ENCODE results near the gene AIDA. TPM values are rescaled to one million over a fixed set of nuclear protein-coding genes. Genes with fewer than 3 reads are reported as not detected.
"Not testable (repeated sequence)": the region's sequence is repeated elsewhere in the genome, so short reads cannot be mapped to it uniquely, and the experiment has no call there.

AIDA gene, protein sequence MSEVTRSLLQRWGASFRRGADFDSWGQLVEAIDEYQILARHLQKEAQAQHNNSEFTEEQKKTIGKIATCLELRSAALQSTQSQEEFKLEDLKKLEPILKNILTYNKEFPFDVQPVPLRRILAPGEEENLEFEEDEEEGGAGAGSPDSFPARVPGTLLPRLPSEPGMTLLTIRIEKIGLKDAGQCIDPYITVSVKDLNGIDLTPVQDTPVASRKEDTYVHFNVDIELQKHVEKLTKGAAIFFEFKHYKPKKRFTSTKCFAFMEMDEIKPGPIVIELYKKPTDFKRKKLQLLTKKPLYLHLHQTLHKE
- 25.8 and 29.9 TPM in 2 replicates for total RNA-seq (2014; rRNA removed; shearing (Covaris generic))

GRCh38 chr1:222712253-222713090 is at the start of gene AIDA, which contains the start of gene BROX:
Gene AIDA, minus strand, starts transcription at chr1:222712491. Its CDS starts 174 bp downstream, at chr1:222712317.
Gene BROX, plus strand, starts transcription at chr1:222712564. Its CDS starts 3,136 bp downstream, at chr1:222715700.
- DNase-seq (ENCODE audit: low read depth), result peak; percentile 93

DNA sequence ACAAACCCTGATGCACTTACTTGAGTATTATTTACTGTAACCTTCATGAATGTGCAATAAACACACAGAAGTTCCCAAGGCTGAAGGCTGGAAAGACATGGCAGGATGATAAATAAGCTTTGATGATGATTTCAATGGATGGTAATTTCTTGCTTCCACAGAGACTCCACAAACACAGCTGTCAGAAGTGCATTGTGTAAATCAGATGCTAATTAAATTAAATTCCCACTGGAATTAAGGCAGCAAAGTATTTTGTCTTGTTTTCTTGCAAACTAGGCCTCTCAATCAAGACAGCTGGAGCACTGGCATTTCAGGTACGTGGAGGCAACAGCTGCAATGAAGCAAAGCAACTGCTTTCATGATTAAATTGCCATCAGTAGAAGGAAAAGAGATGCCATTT is 48.8 kb upstream of the AIDA start:
- no peak for DNase-seq (ENCODE audit: low read depth)

DNA sequence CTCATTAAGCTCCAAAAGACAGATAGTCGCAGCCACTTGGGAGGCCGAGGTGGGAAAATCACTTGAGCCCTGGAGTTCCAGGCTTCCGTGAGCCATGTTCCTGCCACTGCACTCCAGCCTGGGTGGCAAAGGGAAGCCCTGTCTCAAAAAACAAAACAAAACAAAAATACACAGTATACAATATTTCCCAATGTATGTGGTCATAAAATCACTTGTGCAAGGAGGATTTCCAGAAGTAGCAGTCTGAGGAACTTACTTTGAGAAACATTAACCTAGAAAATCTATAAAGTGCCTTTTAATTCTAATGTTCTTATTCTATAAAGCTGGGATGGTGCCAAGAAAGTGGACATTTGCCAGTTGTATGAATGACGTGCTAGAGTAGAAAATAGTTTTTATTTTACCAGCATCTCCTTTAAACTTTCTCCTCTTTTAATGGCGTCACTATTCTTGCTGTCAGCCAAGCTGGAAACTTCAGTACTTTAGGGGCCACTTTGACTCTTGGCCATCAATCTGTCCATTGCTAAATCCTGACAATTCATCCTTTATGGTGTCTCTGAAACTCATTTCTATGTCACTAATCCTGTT is 47.3 kb upstream of the AIDA start:
- DNase-seq (ENCODE audit: low read depth), result no peak

DNA sequence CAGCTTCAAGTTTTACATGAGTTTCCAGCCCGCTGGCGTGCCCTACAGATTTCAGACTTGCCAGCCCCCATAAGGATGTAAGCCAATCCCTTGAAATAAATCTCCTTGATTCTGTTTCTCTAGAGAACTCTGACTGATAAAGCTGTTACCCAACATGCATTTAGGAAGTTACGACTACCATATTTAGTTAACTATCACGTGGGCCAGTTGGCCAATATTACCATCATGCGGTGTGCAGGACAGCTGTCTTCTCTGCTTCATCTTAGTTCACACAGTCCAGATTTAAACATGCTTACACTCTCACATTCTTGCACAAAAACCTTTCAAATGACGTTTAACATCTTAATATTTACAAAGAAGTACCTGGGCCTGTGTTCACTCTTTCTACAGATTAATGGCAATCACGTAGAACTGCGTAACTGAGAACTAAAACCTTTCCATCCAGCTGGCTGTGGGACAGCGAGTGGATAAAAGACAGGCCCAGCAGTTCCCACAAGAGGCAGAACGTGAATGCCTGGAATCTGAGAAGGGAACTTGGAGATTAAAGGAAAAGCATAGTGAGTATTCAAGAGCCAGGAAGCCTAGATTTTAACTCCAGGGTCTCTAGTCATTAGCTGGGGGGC is 45.5 kb upstream of the AIDA start:
- DNase-seq (ENCODE audit: low read depth), result no peak

DNA sequence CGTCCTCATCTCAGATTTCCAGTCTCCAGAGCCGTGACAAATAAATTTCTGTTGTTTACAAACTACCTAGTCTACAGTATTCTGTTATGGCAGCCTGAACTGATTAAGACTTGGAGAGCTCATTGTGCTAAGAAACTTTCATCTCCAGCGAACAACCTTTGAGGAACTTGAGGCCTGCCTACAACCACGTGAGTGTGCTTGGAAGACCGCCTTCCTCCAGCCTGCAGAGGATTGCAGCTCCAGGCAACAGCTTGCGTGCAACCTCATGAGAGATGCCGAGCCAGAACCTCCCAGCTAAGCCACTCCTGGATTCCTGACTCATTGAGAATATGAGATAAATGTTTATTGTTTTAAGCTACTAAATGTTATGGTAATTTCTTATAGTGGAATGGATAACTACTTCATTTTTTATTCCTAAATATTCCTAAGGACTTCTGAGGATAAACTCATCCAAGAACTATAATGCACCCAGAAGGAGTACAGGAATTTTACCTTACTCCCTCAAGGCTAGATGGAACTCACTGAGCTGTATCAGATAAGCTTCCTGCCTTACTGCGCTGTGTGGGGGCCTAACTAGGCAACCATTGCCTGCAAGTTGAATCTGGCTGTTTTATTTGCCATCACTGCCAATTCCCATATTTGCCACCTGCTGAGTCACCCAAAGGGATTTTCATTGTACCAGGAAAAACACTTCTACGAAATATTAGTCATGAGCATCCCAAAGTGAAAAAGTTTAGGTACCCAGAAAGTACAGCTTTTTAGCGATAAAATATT is 42.3 kb upstream of the AIDA start:
- DNase-seq (ENCODE audit: low read depth), result peak; percentile 95

DNA sequence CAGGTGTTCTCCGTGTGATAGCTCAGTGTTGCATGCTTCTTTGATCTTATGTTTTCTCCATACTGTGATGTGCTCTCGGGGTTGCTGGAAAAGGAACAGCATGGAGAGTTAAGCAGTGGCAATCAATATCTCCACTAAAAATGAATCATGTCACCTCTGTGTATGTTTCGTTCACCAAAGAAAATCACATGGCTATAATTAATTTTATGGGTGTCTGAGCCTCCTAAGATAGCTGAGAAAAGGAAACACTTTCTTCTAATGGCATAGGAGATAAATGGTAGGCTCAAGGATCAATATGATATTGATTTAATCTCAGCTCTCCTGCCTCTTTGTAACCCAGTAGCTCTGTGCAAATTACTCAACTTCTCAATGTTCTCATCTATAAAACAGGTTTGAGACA is 39.0 kb upstream of the AIDA start:
- DNase-seq (ENCODE audit: low read depth), result no peak

GRCh38 chr1:222750651-222751050 is 38.4 kb upstream of the AIDA start:
- DNase-seq (ENCODE audit: low read depth), result no peak

GRCh38 chr1:222749927-222750326 is 37.6 kb upstream of the AIDA start:
- no peak for DNase-seq (ENCODE audit: low read depth)

DNA sequence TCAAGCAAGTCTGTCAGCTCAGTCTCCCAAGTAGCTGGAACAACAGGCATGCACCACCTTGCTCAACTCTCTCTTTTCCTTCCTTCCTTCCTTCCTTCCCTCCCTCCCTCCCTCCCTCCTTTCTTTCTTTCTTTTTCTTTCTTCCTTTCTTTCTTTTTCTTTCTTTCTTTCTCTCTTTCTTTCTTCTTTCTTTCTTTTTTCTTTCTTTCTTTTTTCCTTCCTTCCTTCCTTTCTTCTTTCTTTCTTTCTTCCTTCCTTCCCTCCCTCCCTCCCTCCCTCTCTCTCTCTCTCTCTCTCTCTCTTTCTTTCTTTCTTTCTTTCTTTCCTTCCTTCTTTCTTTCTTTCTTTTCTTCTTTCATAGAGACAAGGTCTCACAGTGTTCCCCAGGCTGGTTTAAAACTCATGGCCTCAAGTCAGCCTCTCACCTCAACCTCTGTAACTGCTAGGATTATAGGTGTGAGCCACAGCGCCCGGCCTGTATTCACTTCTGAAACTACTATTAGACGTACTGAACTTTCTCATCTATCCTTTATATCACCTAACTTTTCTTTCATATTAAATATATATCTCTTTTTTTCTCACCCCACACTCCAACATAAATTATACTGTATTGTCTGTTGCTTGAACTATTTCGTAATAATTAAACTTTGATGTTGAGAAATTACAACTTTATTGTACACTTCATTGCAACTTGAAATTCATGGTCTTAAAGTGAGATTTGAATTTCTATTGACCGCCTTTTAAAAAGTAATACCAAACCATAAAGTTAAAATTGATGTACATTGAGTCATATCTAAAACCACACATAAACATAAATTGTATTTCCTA is 29.6 kb upstream of the AIDA start:
- DNase-seq (ENCODE audit: low read depth), result not testable (repeated sequence)

- DNase-seq (ENCODE audit: low read depth), result no peak
These were observed 27.6 kb upstream of the AIDA start for GRCh38 chr1:222739929-222740328.

DNA sequence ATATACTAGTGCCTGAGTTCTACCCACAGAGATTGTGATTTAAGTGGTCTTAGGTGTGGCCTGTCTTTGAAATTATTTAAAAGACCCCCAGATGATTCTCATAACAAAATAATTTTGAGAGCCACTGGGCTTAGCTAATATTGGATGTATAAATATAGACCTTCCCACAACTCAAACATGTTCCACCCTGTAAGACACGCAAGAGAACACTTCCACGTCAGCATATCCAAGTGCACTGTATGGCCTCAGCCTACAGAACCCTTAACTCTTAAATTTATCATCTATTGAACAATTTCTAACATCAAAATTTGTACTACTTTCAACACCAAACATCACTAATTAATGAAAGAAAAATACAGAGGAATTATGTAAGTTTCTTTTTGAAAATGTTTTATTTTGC is 27.2 kb upstream of the AIDA start:
- no peak for DNase-seq (ENCODE audit: low read depth)

DNA sequence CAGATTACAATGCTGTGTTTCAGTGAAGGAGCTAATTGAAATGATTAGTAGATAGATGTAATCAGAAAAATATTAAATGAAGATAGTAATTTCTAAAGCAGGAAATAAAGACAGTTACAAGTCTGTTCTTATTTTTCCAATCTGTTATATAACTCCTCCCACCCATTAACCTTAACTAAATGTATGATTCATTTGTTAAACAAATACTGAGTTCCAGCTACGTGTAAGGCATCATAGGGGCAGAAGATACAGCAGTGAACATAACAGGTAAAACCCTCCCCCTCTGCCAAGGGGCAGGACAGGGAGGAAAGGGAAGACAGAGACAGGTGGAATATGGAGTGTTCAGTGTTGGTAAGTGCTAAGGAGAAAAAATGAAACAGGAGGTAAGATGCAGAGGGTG is 24.7 kb upstream of the AIDA start, which contains the start of gene FAM177B:
Gene FAM177B, plus strand, starts transcription at position 231 of the 400 bp plus-strand sequence. CDS start 9,344 bp downstream, outside the sequence.
- DNase-seq (ENCODE audit: low read depth), result no peak

DNA sequence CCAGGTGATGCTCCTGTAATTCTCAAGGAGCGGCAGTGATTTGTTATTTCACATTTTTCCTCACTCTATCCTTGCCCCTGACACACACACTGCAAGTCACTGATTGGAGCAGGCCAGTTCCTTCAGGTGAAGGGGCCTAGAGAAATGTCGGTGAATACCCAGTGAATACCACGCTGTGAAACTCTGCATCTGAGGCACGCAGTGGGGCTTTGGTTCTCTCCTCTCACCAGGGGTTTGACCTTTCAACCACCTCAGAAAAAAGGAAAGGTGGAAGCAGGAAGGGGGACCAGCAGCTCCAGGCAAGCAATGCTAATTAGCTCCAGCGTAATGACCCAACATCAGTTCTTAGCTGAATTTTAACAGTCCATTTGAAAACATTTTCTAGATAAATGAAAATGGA is 24.2 kb upstream of the AIDA start:
- DNase-seq (ENCODE audit: low read depth), result no peak

- DNase-seq (ENCODE audit: low read depth), result no peak
These were observed 22.4 kb upstream of the AIDA start for GRCh38 chr1:222734740-222735139.

DNA sequence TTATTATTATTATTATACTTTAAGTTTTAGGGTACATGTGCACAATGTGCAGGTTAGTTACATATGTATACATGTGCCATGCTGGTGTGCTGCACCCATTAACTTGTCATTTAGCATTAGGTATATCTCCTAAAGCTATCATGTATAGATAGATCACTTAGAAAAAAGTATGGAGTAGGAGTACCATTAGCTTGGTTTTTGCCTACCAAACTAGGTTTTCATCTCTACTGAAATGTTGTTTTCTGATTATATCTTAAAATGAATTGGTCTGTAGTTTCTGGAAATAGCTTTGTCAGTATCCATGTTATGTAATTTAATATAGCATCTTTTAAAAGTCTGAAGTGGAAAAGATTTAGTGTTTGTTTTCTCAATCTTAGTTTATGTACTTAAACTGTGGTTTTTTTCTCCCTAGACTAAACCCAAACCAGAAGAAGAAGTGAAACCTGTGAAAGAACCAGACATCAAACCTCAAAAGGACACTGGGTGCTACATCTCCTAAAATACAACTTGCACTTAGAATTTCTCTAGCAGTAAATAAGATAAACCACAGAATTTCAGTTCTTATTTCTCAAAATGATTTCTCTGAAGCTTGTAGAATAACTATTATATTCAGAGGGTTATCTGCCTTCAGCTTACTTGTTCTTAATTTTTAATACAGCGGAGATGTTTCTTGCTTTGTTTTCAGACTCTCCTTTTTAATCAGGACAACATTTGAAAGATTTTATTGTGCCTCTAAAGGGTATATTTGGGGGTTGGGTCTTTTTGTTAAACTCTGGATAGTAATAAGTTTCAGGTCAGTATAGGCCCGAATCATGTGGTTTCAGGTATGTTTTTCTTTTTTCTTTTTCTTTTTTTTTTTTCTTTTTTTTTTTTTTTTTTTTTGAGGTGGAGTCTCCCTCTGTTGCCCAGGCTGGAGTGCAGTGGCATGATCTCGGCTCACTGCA is 20.2 kb upstream of the AIDA start:
- no peak for DNase-seq (ENCODE audit: low read depth)

DNA sequence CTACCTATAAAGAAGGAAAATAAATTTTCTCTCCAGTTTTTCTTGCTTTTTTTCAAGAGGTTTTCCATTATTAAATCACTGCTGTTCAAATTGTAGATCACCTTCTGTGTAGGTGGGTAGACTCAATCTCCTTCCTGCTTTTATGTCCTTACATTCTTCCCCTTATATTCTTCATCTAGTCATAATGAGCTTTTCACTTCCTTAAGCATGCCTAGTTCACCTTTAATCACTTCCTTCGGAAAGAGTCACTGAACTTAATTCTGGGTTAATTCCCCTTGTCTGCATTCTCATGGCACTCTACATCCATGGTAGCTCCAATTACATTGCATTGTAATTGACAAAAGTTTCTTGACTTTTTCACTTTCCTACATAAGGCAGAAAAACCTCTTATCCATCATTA is 18.6 kb upstream of the AIDA start:
- no peak for DNase-seq (ENCODE audit: low read depth)

DNA sequence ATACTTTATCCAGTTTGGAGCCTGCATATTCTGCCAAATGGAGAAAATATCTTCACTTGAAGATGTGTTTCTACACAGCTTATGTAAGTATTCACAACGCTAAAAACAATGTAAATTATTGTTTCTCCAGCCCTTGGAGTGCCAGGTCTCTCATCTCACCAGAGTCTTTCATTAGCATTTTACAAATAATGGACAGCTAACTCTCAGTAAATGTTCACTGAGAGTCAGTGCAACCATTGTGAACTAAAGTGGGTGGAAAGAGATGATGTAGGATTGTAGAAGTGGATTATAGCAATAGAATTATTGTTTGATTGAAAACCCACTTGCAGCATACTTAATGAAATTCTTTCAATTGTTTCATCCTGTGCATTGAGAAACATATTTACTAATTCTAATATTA is 16.5 kb upstream of the AIDA start:
- DNase-seq (ENCODE audit: low read depth), result no peak

DNA sequence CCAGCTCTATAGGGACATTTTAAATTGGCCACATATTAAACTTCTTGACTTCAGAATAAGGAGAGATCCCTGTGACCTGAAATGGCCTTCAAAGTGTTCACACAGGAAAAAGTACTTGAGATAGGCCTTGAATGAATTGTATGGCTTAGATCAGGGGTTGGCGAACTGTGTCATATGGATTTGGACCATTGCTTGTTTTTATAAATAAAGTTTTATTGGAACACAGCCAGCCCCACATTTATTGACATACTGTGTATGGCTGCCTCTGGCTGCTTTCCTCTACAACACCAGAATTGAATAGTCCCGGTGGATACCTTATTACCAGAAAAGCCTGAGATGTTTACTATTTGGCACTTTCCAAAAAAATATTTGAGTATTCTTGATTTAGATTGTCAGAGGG is 4.1 kb upstream of the AIDA start:
- DNase-seq (ENCODE audit: low read depth), result no peak

Measured in Daoy (cell line).